G401.6 (cell line): Measurements from ENCODE around the gene PCCB.
"Not testable (repeated sequence)": the region's sequence is repeated elsewhere in the genome, so short reads cannot be mapped to it uniquely, and the experiment has no call there.

Experiments used
- FAIRE-seq: peaks from 2 replicates; lab custom pipeline; 2012; peaks lifted over from hg19 to GRCh38; lab: Jason Lieb, UNC

Gene PCCB

GRCh38 chr3:136263251-136263650 lies 13.1 kb downstream of the PCCB start:
- no peak for FAIRE-seq

- not testable (repeated sequence) for FAIRE-seq
These were observed 16.5 kb downstream of the PCCB start for GRCh38 chr3:136266468-136267125.

- FAIRE-seq = no peak
These were observed 17.1 kb downstream of the PCCB start for GRCh38 chr3:136267235-136267634.

- FAIRE-seq = no peak
These were observed 20.0 kb downstream of the PCCB start for GRCh38 chr3:136270179-136270578.

- not testable (repeated sequence) for FAIRE-seq
These were observed 21.5 kb downstream of the PCCB start for GRCh38 chr3:136271626-136272025.

- FAIRE-seq = no peak
These were observed 26.1 kb downstream of the PCCB start for GRCh38 chr3:136276049-136276755.

- no peak for FAIRE-seq
These were observed 27.0 kb downstream of the PCCB start for GRCh38 chr3:136277115-136277514.

- FAIRE-seq = no peak
These were observed 27.5 kb downstream of the PCCB start for GRCh38 chr3:136277634-136278033.

- no peak for FAIRE-seq
These were observed 29.0 kb downstream of the PCCB start for GRCh38 chr3:136279092-136279491.

GRCh38 chr3:136280961-136281360 lies 30.8 kb downstream of the PCCB start:
- no peak for FAIRE-seq

- no peak for FAIRE-seq
These were observed 31.9 kb downstream of the PCCB start for GRCh38 chr3:136281966-136282520.

GRCh38 chr3:136283627-136284026 lies 33.5 kb downstream of the PCCB start:
- no peak for FAIRE-seq

GRCh38 chr3:136291302-136291701 lies 41.2 kb downstream of the PCCB start:
- FAIRE-seq = no peak

- FAIRE-seq = no peak
These were observed 42.4 kb downstream of the PCCB start for GRCh38 chr3:136292500-136292899.

GRCh38 chr3:136293279-136293678 lies 43.1 kb downstream of the PCCB start:
- FAIRE-seq = no peak

GRCh38 chr3:136294176-136294575 lies 44.0 kb downstream of the PCCB start:
- no peak for FAIRE-seq

- no peak for FAIRE-seq
These were observed 46.8 kb downstream of the PCCB start for GRCh38 chr3:136296960-136297359.

GRCh38 chr3:136297826-136298225 lies 47.7 kb downstream of the PCCB start:
- no peak for FAIRE-seq

GRCh38 chr3:136300444-136300843 lies 50.3 kb downstream of the PCCB start:
- no peak for FAIRE-seq

- FAIRE-seq = peak; percentile 89
These were observed 55.7 kb downstream of the PCCB start for GRCh38 chr3:136305879-136306278.

- no peak for FAIRE-seq
These were observed 61.1 kb downstream of the PCCB start for GRCh38 chr3:136311261-136311660.

GRCh38 chr3:136311968-136312367 lies 61.8 kb downstream of the PCCB start:
- FAIRE-seq = no peak

- no peak for FAIRE-seq
These were observed 76.2 kb downstream of the PCCB start for GRCh38 chr3:136326316-136326715.

- no peak for FAIRE-seq
These were observed 77.5 kb downstream of the PCCB start for GRCh38 chr3:136327671-136328070.
